HepG2 (cell line): ENCODE results near the gene HSD17B8. TPM values are rescaled to one million over a fixed set of nuclear protein-coding genes. Genes with fewer than 3 reads are reported as not detected.

Experiments used
- CENPBD1 ChIP-seq: sonication (generic); formaldehyde crosslinking; IDR thresholded peaks from 2 replicates; pipeline ENCODE4 v1.8.0; 2022; ENCODE audit warnings: missing genetic modification reagents, low read depth, mild to moderate bottlenecking, borderline replicate concordance
- DZIP1 ChIP-seq: sonication (generic); formaldehyde crosslinking; IDR thresholded peaks from 2 replicates; pipeline ENCODE4 v1.5.0; 2020; ENCODE audit warnings: mild to moderate bottlenecking, missing genetic modification reagents
- FUBP1 ChIP-seq: sonication (generic); formaldehyde crosslinking; IDR thresholded peaks from 2 replicates; pipeline ENCODE4 v1.5.1; 2020; ENCODE audit warnings: missing genetic modification reagents, mild to moderate bottlenecking, borderline replicate concordance
- NFAT5 ChIP-seq: sonication (generic); formaldehyde crosslinking; IDR thresholded peaks from 2 replicates; pipeline ENCODE4 v1.4.0; 2020; ENCODE audit warnings: missing genetic modification reagents
- PHF20 ChIP-seq: sonication (generic); formaldehyde crosslinking; IDR thresholded peaks from 2 replicates; pipeline ENCODE4 v1.5.0; 2020; ENCODE audit warnings: mild to moderate bottlenecking, missing genetic modification reagents
- TBP ChIP-seq: sonication (generic); formaldehyde crosslinking; IDR thresholded peaks from 2 replicates; pipeline ENCODE4 v1.5.0; 2020; ENCODE audit warnings: missing genetic modification reagents
- ZBTB39 ChIP-seq: sonication (generic); formaldehyde crosslinking; IDR thresholded peaks from 2 replicates; pipeline ENCODE4 v1.5.0; 2020; ENCODE audit warnings: missing genetic modification reagents
- ZNF432 ChIP-seq: sonication (generic); formaldehyde crosslinking; IDR thresholded peaks from 2 replicates; pipeline ENCODE4 v1.5.0; 2020; ENCODE audit warnings: missing genetic modification reagents, mild to moderate bottlenecking, borderline replicate concordance
- ZNF44 ChIP-seq: sonication (generic); formaldehyde crosslinking; IDR thresholded peaks from 2 replicates; pipeline ENCODE4 v1.5.1; 2020; ENCODE audit warnings: mild to moderate bottlenecking, missing genetic modification reagents
- ZNF512 ChIP-seq: sonication (generic); formaldehyde crosslinking; IDR thresholded peaks from 2 replicates; pipeline ENCODE4 v1.4.0; 2020; ENCODE audit warnings: mild to moderate bottlenecking, missing genetic modification reagents
- ZNF773 ChIP-seq: sonication (generic); formaldehyde crosslinking; IDR thresholded peaks from 2 replicates; pipeline ENCODE4 v1.4.0; 2020; ENCODE audit warnings: missing genetic modification reagents, borderline replicate concordance
- polyA plus RNA-seq, 8 experiments: library from polyadenylated mRNA; depleted of rRNA in 3 of 8; stranded (reverse) in 7 of 8; unstranded in 1 of 8; fragments of >200 nt; fragmentation: Illumina TruSeq in 4 of 8; extraction: Trizol in 4 of 8; gene quantifications; 2 replicates each; pipeline versions ENCODE4 v1.2.1 to v1.2.3, GENCODE V29; 2011 to 2016; ENCODE audit warnings: low read depth in 4 of 8, missing spikeins in 1 of 8, mixed read lengths in 1 of 8; ENCODE audit not compliant: insufficient read depth in 1 of 8
- total RNA-seq, 5 experiments: library from RNA; depleted of rRNA; stranded (reverse); fragments of >200 nt; fragmentation: Illumina TruSeq; extraction: Trizol; gene quantifications; 2 replicates each; pipeline ENCODE4 v1.2.3, GENCODE V29; 2016; ENCODE audit warnings: low read depth in 1 of 5

Gene HSD17B8
- total and polyA plus RNA-seq, 2 of the 13 experiments (the other 11 are each of a cell fraction or from before 2014, with no cell fraction given), result 12.6 to 20.1 TPM

- TF ChIP-seq ZNF432 (no peak), ZBTB39 (CRISPR knock-in tag) (0 out of 2 replicates have a peak, but pooled peaks have one; percentile 2), CENPBD1 (CRISPR knock-in tag) (no peak), TBP (CRISPR knock-in tag) (0 out of 2 replicates have a peak, but pooled peaks have one; percentile 49), PHF20 (CRISPR knock-in tag) (peak; percentile 18; the same call in 1 of the 2 replicates), NFAT5 (0 out of 2 replicates have a peak, but pooled peaks have one; percentile 13), ZNF44 (CRISPR knock-in tag) (0 out of 2 replicates have a peak, but pooled peaks have one; percentile 47), ZNF512 (CRISPR knock-in tag) (0 out of 2 replicates have a peak, but pooled peaks have one; percentile 39), DZIP1 (CRISPR knock-in tag) (peak; percentile 78; the same call in 1 of the 2 replicates), FUBP1 (CRISPR knock-in tag) (0 out of 2 replicates have a peak, but pooled peaks have one; percentile 32), ZNF773 (CRISPR knock-in tag) (no peak)
Observed at GRCh38 chr6:33249732-33250630, 45.5 kb downstream of the HSD17B8 start (continued).
